GM21529 (cell line): Measurements from ENCODE around the gene C5AR1.
"Not testable (repeated sequence)": the region's sequence is repeated elsewhere in the genome, so short reads cannot be mapped to it uniquely, and the experiment has no call there.

Source experiments
- ATAC-seq: cut with Tn5 transposase; IDR thresholded peaks from one replicate; pipeline ENCODE4 v1.9.1; 2021; ENCODE audit not compliant: unreplicated experiment

Gene C5AR1

GRCh38 chr19:47324502-47324901 lies 14.8 kb downstream of the C5AR1 start:
- no peak for ATAC-seq

- no peak for ATAC-seq
Observed at GRCh38 chr19:47330466-47330869, 20.8 kb downstream of the C5AR1 start.

- no peak for ATAC-seq
Observed at GRCh38 chr19:47331490-47331889, 21.8 kb downstream of the C5AR1 start.

- no peak for ATAC-seq
Observed at GRCh38 chr19:47331931-47332547, 22.4 kb downstream of the C5AR1 start, which contains the start of gene C5AR2. Gene C5AR2, plus strand, starts transcription at chr19:47332175. Its CDS starts 8,625 bp downstream, at chr19:47340800.

GRCh38 chr19:47336765-47337718 lies 27.4 kb downstream of the C5AR1 start:
- ATAC-seq = not testable (repeated sequence)

GRCh38 chr19:47339196-47339880 lies 29.7 kb downstream of the C5AR1 start:
- no peak for ATAC-seq

GRCh38 chr19:47340477-47341208 lies 31.0 kb downstream of the C5AR1 start:
- ATAC-seq = no peak

- no peak for ATAC-seq
Observed at GRCh38 chr19:47341734-47342133, 32.1 kb downstream of the C5AR1 start.

GRCh38 chr19:47343194-47343802 lies 33.6 kb downstream of the C5AR1 start:
- ATAC-seq = no peak

- no peak for ATAC-seq
Observed at GRCh38 chr19:47344425-47344824, 34.8 kb downstream of the C5AR1 start.

- ATAC-seq = not testable (repeated sequence)
Observed at GRCh38 chr19:47346024-47346423, 36.4 kb downstream of the C5AR1 start.

- peak; percentile 91 for ATAC-seq
Observed at GRCh38 chr19:47348819-47349795, 39.4 kb downstream of the C5AR1 start, which contains the start of gene DHX34. Gene DHX34, plus strand, starts transcription at chr19:47349315. Its CDS starts 3,716 bp downstream, at chr19:47353031.

GRCh38 chr19:47350630-47351029 lies 41.0 kb downstream of the C5AR1 start:
- no peak for ATAC-seq

- ATAC-seq = no peak
Observed at GRCh38 chr19:47351548-47351947, 41.9 kb downstream of the C5AR1 start.

- ATAC-seq = no peak
Observed at GRCh38 chr19:47352095-47352494, 42.4 kb downstream of the C5AR1 start.

- no peak for ATAC-seq
Observed at GRCh38 chr19:47353307-47353712, 43.6 kb downstream of the C5AR1 start.

GRCh38 chr19:47356900-47357299 lies 47.2 kb downstream of the C5AR1 start:
- ATAC-seq = no peak

- no peak for ATAC-seq
Observed at GRCh38 chr19:47357788-47358680, 48.4 kb downstream of the C5AR1 start.
